GM18868 (cell line): ENCODE measurements around the gene PDRG1.

Experiments used
- ATAC-seq: cut with Tn5 transposase; IDR thresholded peaks from one replicate; pipeline ENCODE4 v1.9.1; 2021; ENCODE audit warnings: mild to moderate bottlenecking, moderate library complexity; ENCODE audit not compliant: unreplicated experiment

PDRG1 gene

GRCh38 chr20:31967830-31968249 lies 16.0 kb upstream of the PDRG1 start, which contains the start of gene XKR7:
Gene XKR7, plus strand, starts transcription at chr20:31968151. Its CDS starts 25 bp downstream, at chr20:31968176.
- no peak for ATAC-seq

- ATAC-seq = no peak
Measured at GRCh38 chr20:31966991-31967655, 15.3 kb upstream of the PDRG1 start.

- no peak for ATAC-seq
Measured at GRCh38 chr20:31963889-31964288, 12.0 kb upstream of the PDRG1 start.

GRCh38 chr20:31962761-31963160 lies 10.9 kb upstream of the PDRG1 start:
- no peak for ATAC-seq

- ATAC-seq = no peak
Measured at GRCh38 chr20:31956556-31957526, 5.0 kb upstream of the PDRG1 start.

GRCh38 chr20:31954500-31954899 lies 2.7 kb upstream of the PDRG1 start:
- ATAC-seq = no peak

GRCh38 chr20:31953556-31954148 lies 1.8 kb upstream of the PDRG1 start:
- no peak for ATAC-seq

GRCh38 chr20:31951203-31951529 lies 680 bp downstream of the PDRG1 start:
- no peak for ATAC-seq

GRCh38 chr20:31949877-31950646 lies 1.8 kb downstream of the PDRG1 start:
- no peak for ATAC-seq

GRCh38 chr20:31948008-31948407 lies 3.8 kb downstream of the PDRG1 start:
- no peak for ATAC-seq

- no peak for ATAC-seq
Measured at GRCh38 chr20:31945785-31946184, 6.1 kb downstream of the PDRG1 start.

GRCh38 chr20:31945319-31945718 lies 6.5 kb downstream of the PDRG1 start:
- ATAC-seq = no peak

GRCh38 chr20:31943052-31943471 lies 8.8 kb downstream of the PDRG1 start:
- no peak for ATAC-seq

- no peak for ATAC-seq
Measured at GRCh38 chr20:31939661-31940060, 12.2 kb downstream of the PDRG1 start.

GRCh38 chr20:31937820-31938219 lies 14.0 kb downstream of the PDRG1 start:
- ATAC-seq = no peak

GRCh38 chr20:31936420-31936819 lies 15.4 kb downstream of the PDRG1 start:
- no peak for ATAC-seq

GRCh38 chr20:31934968-31935764 lies 16.7 kb downstream of the PDRG1 start:
- ATAC-seq = no peak

- no peak for ATAC-seq
Measured at GRCh38 chr20:31934491-31934890, 17.4 kb downstream of the PDRG1 start.

- ATAC-seq = no peak
Measured at GRCh38 chr20:31933698-31934097, 18.1 kb downstream of the PDRG1 start.

- ATAC-seq = no peak
Measured at GRCh38 chr20:31930779-31931178, 21.1 kb downstream of the PDRG1 start.
